ENCODE measurements around the gene REXO5. TPM values are rescaled to one million over a fixed set of nuclear protein-coding genes. Genes with fewer than 3 reads are reported as not detected.

The REXO5 gene
- total RNA-seq, 1 donor from 2014 or later: 1.8 TPM

GRCh38 chr16:20768818-20769217 is 37.5 kb upstream of the REXO5 start:
- peaks cover 2% of the 10 kb centered on the region for H3K27me3 ChIP-seq (ENCODE audit: insufficient read depth, low read length)
- H3K36me3 ChIP-seq (ENCODE audit: insufficient read depth, low read length): no peaks in the 10 kb centered on the region
- no peak overlapping the region for H3K9ac ChIP-seq (ENCODE audit: low read length)
- Mint-ChIP-seq H3K36me3 (ENCODE audit: low read depth, unreplicated experiment) (no peaks in the 10 kb centered on the region), H3K27me3 (ENCODE audit: low read depth, unreplicated experiment) (no peaks in the 10 kb centered on the region), H3K4me3 (ENCODE audit: unreplicated experiment) (no peak overlapping the region), H3K4me1 (ENCODE audit: low read depth, unreplicated experiment) (no peaks in the 10 kb centered on the region), H3K27ac (ENCODE audit: unreplicated experiment) (no peak overlapping the region), H3K9me3 (ENCODE audit: unreplicated experiment) (no peaks in the 10 kb centered on the region)
- no peak overlapping the region for H2AFZ ChIP-seq (ENCODE audit: low read depth, low read length)
- TF ChIP-seq EZH2 (IDR thresholded peaks at IDR 0.05; ENCODE audit: insufficient read depth, low read length): no peak
- TF ChIP-seq CTCF (IDR thresholded peaks at IDR 0.05; ENCODE audit: insufficient read depth, low read depth, low read length): no peak
- H3K79me2 ChIP-seq (ENCODE audit: insufficient read depth, low read length): no peaks in the 10 kb centered on the region
- no peak overlapping the region for H3K4me2 ChIP-seq (ENCODE audit: low read length)
- no peak overlapping the region for H3K27ac ChIP-seq (ENCODE audit: low read depth, low read length)
- FAIRE-seq (no peak), DNase-seq (ENCODE audit: low read depth) (no peak)
- no peaks in the 10 kb centered on the region for H4K20me1 ChIP-seq (ENCODE audit: insufficient read depth, low read length)
- no peaks in the 10 kb centered on the region for H3K9me3 ChIP-seq (ENCODE audit: insufficient read depth, low read depth, low read length)
- H3K4me1 ChIP-seq (ENCODE audit: insufficient read depth, low read length): peaks cover 3% of the 10 kb centered on the region
- no peak overlapping the region for H3K4me3 ChIP-seq (ENCODE audit: insufficient read depth, low read depth, low read length)

- no peaks in the 10 kb centered on the region for H3K36me3 ChIP-seq (ENCODE audit: insufficient read depth, low read length)
- Mint-ChIP-seq H3K27ac (ENCODE audit: unreplicated experiment) (no peak overlapping the region), H3K36me3 (ENCODE audit: low read depth, unreplicated experiment) (no peaks in the 10 kb centered on the region), H3K9me3 (ENCODE audit: unreplicated experiment) (no peaks in the 10 kb centered on the region), H3K4me3 (ENCODE audit: unreplicated experiment) (no peak overlapping the region), H3K27me3 (ENCODE audit: low read depth, unreplicated experiment) (no peaks in the 10 kb centered on the region), H3K4me1 (ENCODE audit: low read depth, unreplicated experiment) (no peaks in the 10 kb centered on the region)
- no peak overlapping the region for H3K4me3 ChIP-seq (ENCODE audit: insufficient read depth, low read depth, low read length)
- no peak overlapping the region for H3K4me2 ChIP-seq (ENCODE audit: low read length)
- H3K9me3 ChIP-seq (ENCODE audit: insufficient read depth, low read depth, low read length): no peaks in the 10 kb centered on the region
- H3K79me2 ChIP-seq (ENCODE audit: insufficient read depth, low read length): no peaks in the 10 kb centered on the region
- FAIRE-seq (no peak), DNase-seq (ENCODE audit: low read depth) (no peak)
- no peak for TF ChIP-seq EZH2 (IDR thresholded peaks at IDR 0.05; ENCODE audit: insufficient read depth, low read length)
- no peak for TF ChIP-seq CTCF (IDR thresholded peaks at IDR 0.05; ENCODE audit: insufficient read depth, low read depth, low read length)
- H3K4me1 ChIP-seq (ENCODE audit: insufficient read depth, low read length): no peaks in the 10 kb centered on the region
- no peak overlapping the region for H3K27ac ChIP-seq (ENCODE audit: low read depth, low read length)
- H3K9ac ChIP-seq (ENCODE audit: low read length): no peak overlapping the region
- H2AFZ ChIP-seq (ENCODE audit: low read depth, low read length): no peak overlapping the region
- H3K27me3 ChIP-seq (ENCODE audit: insufficient read depth, low read length): no peaks in the 10 kb centered on the region
- H4K20me1 ChIP-seq (ENCODE audit: insufficient read depth, low read length): no peaks in the 10 kb centered on the region
These were observed 32.6 kb upstream of the REXO5 start for GRCh38 chr16:20773679-20774078.

GRCh38 chr16:20774703-20775362 is 31.5 kb upstream of the REXO5 start:
- Mint-ChIP-seq H3K36me3 (ENCODE audit: low read depth, unreplicated experiment) (no peaks in the 10 kb centered on the region), H3K27ac (ENCODE audit: unreplicated experiment) (no peak overlapping the region), H3K9me3 (ENCODE audit: unreplicated experiment) (no peaks in the 10 kb centered on the region), H3K4me3 (ENCODE audit: unreplicated experiment) (no peak overlapping the region), H3K27me3 (ENCODE audit: low read depth, unreplicated experiment) (no peaks in the 10 kb centered on the region), H3K4me1 (ENCODE audit: low read depth, unreplicated experiment) (no peaks in the 10 kb centered on the region)
- Histone ChIP-seq H3K4me3 (ENCODE audit: insufficient read depth, low read depth, low read length) (no peak overlapping the region), H3K36me3 (ENCODE audit: insufficient read depth, low read length) (no peaks in the 10 kb centered on the region), H3K79me2 (ENCODE audit: insufficient read depth, low read length) (no peaks in the 10 kb centered on the region), H2AFZ (ENCODE audit: low read depth, low read length) (no peak overlapping the region), H3K9me3 (ENCODE audit: insufficient read depth, low read depth, low read length) (no peaks in the 10 kb centered on the region), H3K27ac (ENCODE audit: low read depth, low read length) (no peak overlapping the region), H3K4me2 (ENCODE audit: low read length) (no peak overlapping the region), H3K4me1 (ENCODE audit: insufficient read depth, low read length) (no peaks in the 10 kb centered on the region), H3K27me3 (ENCODE audit: insufficient read depth, low read length) (no peaks in the 10 kb centered on the region), H3K9ac (ENCODE audit: low read length) (no peak overlapping the region), H4K20me1 (ENCODE audit: insufficient read depth, low read length) (no peaks in the 10 kb centered on the region)
- FAIRE-seq (peak; percentile 20), DNase-seq (ENCODE audit: low read depth) (peak; percentile 25)
- no peak for TF ChIP-seq EZH2 (IDR thresholded peaks at IDR 0.05; ENCODE audit: insufficient read depth, low read length)
- TF ChIP-seq CTCF (IDR thresholded peaks at IDR 0.05; ENCODE audit: insufficient read depth, low read depth, low read length): peak; percentile 59
